IPS-18c (cell line): ENCODE data around the gene PAX6.

Experiments
- H3K4me3 ChIP-seq: 2 replicates; pipeline ENCODE4 v1.7.0; 2013; ENCODE audit warnings: low read depth, mild to moderate bottlenecking, low read length, moderate library complexity; ENCODE audit not compliant: insufficient read depth
- H3K9me3 ChIP-seq: one replicate; pipeline ENCODE4 v1.6.1; 2013; ENCODE audit warnings: mild to moderate bottlenecking, low read length, moderate library complexity; ENCODE audit not compliant: control insufficient read depth, insufficient read depth

The PAX6 gene

DNA sequence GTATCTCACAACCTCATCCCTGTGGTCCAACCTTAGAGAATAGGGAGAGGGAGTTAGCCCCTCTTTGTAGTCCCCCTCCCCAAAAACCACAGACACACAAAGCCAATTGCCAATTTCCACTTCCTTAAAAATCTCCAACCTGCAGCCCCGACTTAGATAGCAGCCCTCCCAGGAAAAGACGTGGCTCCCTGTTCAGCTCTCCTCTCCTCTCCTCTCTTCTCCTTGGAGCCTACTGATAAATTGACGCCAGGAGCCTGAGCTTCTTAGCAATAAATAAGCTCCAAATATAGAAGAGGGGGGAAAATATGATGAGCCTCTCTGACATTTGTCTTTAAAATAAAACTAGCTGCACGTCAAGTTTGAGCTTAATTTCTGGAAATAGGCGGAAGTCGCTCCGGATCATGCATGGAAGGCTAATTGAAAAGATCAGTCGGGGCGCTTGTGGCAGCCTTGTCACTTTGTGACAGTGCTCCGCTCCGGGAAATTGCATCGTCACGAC, 7.3 kb downstream of the PAX6 start:
- H3K4me3 ChIP-seq = peak overlapping the region; percentile 28
- H3K9me3 ChIP-seq = no peaks in the 10 kb centered on the region

- H3K9me3 ChIP-seq = no peaks in the 10 kb centered on the region
- H3K4me3 ChIP-seq = 0 out of 2 replicates have a peak overlapping the region, but pooled peaks have one; percentile 3
Measured at GRCh38 chr11:31802990-31803812, 7.9 kb downstream of the PAX6 start.

DNA sequence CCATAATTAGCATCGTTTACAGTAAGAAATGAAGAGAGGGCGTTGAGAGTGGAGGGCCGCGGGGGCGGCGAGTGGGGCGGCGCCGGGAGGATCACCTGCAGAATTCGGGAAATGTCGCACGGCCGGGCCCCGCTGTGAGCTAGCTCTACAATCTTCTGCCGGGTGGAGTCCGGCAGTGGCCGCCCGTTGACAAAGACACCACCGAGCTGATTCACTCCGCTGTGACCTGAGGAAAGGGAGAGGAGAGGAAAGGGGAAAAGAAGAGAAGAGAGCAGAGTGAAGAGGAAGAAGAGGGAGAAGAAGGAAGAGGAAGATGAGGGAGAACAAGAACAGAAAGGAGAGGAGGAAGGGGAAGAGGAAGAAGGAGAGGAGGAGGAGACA, 8.5 kb downstream of the PAX6 start:
- Histone ChIP-seq H3K4me3 (no peak overlapping the region), H3K9me3 (no peaks in the 10 kb centered on the region)

- Histone ChIP-seq H3K9me3 (no peaks in the 10 kb centered on the region), H3K4me3 (no peak overlapping the region)
Measured at GRCh38 chr11:31802000-31802551, 9.0 kb downstream of the PAX6 start.

- Histone ChIP-seq H3K4me3 (no peak overlapping the region), H3K9me3 (no peaks in the 10 kb centered on the region)
Measured at GRCh38 chr11:31801298-31801702, 9.8 kb downstream of the PAX6 start.

DNA sequence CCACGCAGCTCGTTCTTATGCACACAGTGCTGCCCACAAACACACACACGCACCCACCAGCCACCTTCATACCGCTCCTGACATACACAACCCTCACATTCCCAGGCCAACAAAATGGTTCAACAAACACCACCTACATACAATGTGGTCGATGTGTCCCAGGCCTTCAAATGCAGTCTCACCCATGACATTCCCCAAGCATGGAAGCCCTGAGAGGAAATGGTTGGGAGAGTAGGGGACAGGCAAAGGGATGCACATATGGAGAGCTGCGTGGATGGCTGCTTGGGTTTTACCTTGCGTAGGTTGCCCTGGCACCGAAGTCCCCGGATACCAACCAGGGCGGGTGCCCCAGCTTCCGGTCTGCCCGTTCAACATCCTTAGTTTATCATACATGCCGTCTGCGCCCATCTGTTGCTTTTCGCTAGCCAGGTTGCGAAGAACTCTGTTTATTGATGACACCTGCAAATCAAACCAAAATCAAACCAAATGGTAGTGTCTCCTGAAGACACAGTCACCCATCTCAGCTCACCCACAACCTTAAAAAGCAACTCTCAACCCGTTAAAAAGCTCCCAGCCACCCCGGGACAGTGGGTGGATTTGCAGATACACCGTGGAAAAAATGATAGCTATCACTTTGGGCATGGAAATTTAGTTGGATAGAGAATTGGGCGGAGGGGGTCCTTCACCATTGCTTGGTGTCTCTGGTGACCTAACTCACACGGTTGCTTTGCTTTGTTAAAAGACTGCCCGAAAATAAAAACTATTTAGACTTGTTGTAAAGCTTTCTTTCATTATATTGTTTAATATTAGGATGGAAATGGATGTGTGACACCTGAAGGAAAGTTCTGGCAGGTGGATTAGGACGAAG, 10.5 kb downstream of the PAX6 start:
- H3K9me3 ChIP-seq = no peaks in the 10 kb centered on the region
- H3K4me3 ChIP-seq = no peak overlapping the region

GRCh38 chr11:31799435-31800397, 11.4 kb downstream of the PAX6 start:
- Histone ChIP-seq H3K9me3 (no peaks in the 10 kb centered on the region), H3K4me3 (peak overlapping the region; percentile 52; the same call in 1 of the 2 replicates)

GRCh38 chr11:31798554-31799434, 12.3 kb downstream of the PAX6 start:
- H3K9me3 ChIP-seq = no peaks in the 10 kb centered on the region
- H3K4me3 ChIP-seq = peak overlapping the region; percentile 52

- no peaks in the 10 kb centered on the region for H3K9me3 ChIP-seq
- peak overlapping the region; percentile 52 for H3K4me3 ChIP-seq
Measured at GRCh38 chr11:31798057-31798553, 13.0 kb downstream of the PAX6 start.

- no peak overlapping the region; the same call in 1 of the 2 replicates for H3K4me3 ChIP-seq
- H3K9me3 ChIP-seq = no peaks in the 10 kb centered on the region
Measured at GRCh38 chr11:31797190-31798056, 13.7 kb downstream of the PAX6 start.

- Histone ChIP-seq H3K4me3 (no peak overlapping the region), H3K9me3 (no peaks in the 10 kb centered on the region)
Measured at GRCh38 chr11:31796499-31797189, 14.5 kb downstream of the PAX6 start.

DNA sequence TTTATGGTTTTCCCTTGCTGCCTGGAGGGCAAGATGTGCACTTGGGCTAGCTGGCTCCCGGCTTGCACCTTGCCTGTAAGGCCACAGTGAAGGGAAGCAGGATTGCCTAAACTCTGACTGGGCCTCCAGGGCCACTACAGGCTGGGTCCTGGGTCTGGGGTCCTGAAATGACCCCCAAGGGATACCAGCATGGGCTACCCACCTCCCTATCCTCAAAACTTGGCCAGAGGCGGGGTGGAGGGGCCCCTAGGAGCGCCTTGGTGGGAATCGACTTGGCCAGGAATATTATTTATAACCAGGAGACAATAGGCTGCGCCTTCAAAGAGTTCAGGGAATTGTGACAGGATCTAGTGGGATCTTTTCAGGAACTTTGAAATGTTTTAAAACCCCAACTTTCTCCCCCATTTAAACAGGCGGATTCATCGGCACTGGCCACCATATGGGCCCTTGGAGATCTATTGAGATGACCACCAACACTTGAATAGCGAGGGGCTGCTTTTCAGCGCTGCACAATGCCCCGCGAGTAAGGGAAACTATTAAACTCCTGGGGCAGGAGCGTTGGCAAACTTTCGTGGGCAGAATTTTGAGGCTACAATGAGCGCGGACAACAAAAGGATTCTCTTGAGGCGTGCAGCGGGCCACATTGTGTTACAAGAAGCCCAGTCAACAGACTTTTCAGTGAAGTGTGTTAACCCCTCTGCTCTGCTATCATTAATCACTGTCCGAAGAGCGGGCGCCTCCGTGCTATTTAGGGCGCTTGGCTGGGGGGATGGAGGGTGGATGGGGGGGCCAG, 15.2 kb downstream of the PAX6 start:
- no peaks in the 10 kb centered on the region for H3K9me3 ChIP-seq
- H3K4me3 ChIP-seq = no peak overlapping the region

DNA sequence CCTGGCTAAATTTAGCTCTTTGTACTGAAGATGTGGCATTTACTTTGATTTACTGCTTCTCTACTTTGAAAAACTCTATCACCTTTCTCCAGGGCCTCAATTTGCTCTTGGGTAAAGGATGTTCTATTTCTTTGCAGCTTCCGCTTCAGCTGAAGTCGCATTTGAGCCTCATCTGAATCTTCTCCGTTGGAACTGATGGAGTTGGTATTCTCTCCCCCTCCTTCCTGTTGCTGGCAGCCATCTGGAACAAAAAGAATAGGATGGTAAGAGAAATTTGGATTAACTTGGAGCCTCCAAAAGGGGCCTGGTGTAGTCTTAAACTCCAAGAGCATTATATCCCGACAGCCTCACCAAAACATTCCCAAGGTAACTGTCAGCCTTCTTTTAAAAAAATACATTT, 16.6 kb downstream of the PAX6 start:
- Histone ChIP-seq H3K4me3 (no peak overlapping the region), H3K9me3 (no peaks in the 10 kb centered on the region)

DNA sequence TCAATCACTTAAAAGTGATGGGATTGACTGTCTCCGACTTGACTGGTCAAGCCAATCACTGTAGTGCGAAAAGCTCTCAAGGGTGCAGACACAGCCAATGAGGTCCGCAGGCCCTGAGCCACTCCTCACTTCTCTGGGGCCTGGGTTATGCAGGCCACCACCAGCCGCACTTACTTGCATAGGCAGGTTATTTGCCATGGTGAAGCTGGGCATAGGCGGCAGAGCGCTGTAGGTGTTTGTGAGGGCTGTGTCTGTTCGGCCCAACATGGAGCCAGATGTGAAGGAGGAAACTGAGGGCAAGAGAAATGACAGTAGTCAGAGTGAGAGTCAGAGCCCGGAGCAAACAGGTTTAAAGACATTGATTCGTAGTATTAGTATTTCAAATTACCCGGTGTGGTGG, 17.9 kb downstream of the PAX6 start:
- no peak overlapping the region for H3K4me3 ChIP-seq
- H3K9me3 ChIP-seq = no peaks in the 10 kb centered on the region
